Ureter (tissue), 1 donor: Measurements from ENCODE around the gene FURIN. TPM values are rescaled to one million over a fixed set of nuclear protein-coding genes. Genes with fewer than 3 reads are reported as not detected.
"Not testable (repeated sequence)": the region's sequence is repeated elsewhere in the genome, so short reads cannot be mapped to it uniquely, and the experiment has no call there.

Experiments used
- DNase-seq: peaks from one replicate; pipeline ENCODE4 v3.0.0-alpha.2; 2020; ENCODE audit warnings: low spot score
- total RNA-seq: library from RNA; stranded (reverse); gene quantifications from one replicate; pipeline ENCODE4 v1.2.4, GENCODE V29; 2023
- donor health status: DM: yes; HTN: yes; CAD: no.

FURIN gene
- total RNA-seq, 1 donor from 2014 or later, result 41.3 TPM

DNA sequence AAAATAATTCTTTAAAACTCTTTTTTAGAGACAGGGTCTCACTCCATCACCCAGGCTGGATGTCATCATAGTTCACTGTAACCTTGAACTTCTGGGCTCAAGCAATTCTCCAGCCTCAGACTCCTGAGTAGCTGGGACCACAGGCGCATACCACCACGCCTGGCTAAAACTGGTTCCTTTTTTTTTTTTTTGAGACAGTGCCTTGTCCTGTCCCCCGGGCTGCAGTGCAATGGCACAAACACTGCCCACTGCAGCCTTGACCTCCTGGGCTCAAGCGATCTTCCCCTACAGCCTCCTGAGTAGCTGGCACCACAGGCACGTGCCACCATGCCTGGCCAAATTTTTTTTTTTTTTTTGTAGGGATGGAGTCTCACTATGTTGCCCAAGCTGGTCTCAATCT lies 23.7 kb upstream of the FURIN start:
- DNase-seq, result no peak

DNA sequence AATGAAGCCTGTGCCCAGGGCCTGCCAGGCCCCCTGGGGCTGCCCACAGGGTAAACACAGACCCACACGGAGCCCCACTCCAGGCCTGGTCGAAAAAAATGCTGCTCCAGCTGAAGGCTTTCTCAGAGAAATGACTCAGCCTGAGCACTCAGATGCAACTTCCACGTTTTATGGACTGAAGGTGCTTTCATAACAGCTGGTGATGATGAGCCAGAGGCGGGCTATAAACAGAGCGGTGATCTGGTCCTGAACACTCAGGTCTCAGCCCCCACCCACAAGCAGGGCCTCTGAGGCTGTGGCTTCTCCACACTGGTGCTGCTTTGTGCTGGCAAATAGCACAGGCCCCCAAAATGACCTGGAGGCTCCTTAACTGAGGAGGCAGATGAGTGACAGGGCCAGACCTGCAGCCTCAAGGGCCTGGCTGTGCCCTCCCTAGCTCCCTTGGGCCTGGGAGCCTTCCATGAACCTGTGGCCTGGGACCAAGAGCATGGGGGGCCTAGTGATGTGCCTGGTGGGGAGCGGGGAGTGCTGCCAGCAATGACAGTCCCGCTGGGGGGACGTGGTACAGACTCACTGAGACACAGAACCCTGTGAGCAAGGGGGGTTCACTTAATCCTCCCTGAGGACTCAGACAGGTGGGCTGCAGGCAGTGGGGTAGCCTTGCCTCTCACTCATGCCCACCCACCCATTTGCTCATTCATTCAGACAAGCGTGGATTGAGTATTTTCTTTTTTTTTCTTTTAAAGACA lies 23.0 kb upstream of the FURIN start:
- no peak for DNase-seq

DNA sequence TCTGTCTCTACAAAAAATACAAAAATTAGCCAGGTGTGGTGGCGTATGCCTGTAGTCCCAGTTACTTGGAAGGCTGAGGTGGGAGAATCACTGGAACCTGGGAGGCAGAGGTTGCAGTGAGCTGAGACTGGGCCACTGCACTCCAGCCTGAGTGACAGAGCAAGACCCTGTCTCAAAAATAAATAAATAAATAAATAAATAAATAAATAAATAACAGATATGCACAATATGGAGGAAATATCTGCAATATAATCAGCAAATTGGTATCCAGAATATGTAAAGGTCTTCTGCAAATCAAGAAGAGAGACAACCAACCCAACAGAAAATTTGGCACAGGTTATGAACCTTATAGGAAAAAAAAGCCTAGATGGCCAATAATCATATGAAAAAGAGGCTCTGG lies 19.0 kb upstream of the FURIN start:
- DNase-seq, result not testable (repeated sequence)

DNA sequence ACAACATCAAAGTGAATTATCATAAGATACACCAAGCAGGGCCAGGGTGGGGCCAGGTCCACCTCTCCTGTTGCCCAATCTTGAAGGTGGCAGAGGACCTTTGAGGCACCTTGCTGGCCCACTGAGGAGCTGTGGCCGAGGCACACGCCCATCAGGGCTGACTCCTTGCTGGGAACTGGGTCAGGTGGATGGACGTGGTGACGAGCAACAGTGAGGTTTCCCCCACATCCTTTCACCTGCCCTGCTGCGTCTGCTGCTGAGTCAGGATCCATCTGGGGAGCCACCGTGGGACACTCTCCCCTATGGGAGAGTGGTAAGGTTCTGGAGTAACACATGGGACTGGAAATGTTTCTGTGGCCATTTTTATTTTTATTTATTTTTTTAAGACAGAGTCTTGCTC lies 17.3 kb upstream of the FURIN start:
- no peak for DNase-seq

DNA sequence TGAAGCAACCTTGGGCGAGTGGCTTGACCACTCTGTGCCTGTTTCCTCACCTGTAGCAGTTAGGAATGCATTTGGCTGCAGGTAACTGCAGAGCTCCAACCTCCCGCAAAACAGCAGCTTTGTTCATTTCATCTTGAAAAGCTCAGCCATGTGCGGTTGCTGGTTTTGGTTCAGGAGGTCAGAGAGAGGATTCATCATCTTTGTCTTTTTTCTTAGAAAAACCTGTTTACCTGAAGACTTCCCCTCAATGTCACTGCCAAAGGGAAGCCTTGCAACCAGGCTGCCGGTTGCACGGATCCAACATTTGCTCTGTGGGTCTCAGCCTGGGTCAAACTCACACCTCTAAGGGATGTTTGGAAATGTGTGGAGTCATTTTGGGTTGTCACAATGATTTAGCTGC lies 16.4 kb upstream of the FURIN start:
- DNase-seq, result no peak

DNA sequence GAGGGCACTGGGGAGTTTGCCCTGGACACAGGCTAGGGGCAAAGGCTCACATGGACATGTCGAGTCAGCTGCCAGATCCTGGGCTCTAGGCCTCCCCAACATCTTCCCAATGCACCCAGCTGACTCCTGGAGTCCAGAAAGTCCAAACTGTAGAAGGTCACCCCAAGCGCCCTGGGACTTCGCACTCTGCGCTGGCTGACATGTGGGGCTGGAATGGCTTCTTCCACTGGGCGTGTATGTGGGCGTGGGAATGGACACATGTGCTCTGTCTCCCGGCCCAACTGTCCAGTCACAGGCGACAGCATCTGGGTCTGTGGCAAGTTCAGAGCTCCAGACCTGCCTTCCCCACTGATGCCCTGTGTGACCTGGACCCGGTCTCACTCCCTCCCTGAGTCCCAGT lies 13.2 kb upstream of the FURIN start:
- no peak for DNase-seq

DNA sequence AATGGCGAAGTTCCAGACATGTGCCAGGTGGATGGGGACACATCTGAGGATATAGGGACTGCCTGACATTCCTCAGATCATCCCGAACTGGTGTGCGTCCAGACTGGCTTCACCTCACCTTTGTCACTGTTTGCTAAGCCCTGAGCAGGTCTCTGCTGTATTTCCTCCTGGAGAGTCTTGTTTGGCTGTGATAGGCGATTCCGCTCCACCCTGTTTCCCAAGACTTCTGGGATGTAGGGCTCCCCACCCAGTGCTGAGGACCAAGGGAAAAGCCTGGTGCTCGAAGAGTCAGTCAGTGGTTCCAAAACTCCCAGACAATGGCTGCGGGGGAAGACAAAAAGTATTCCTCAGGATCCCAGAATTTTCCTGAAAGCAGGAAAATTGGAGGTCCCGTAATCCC lies 11.1 kb upstream of the FURIN start:
- DNase-seq, result no peak

DNA sequence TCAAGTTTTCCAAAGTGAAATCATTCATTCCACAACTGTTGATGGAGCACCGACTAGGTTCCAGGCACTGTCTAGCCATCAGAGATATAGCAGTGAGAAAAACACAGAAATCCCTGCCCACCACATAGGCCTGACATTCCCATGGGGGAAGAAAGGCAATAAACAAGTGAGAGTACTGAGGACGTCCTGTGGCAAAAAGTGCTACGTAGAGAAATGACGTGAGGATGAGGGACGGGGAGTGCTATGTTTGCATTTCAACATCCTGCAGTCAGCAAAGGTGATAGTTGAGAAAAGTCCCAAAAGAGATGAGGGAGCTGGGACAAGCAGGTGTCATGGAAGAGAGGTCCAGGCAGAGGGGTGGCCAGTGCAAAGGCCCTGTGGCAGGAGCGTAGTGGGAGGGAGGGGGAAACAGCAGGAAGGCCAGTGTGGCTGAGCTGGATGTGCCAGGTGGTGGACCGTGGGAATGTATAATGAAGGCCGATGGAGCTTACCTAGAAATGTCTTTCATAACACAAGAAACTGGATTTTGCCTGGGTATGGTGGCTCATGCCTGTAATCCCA lies 10.4 kb upstream of the FURIN start:
- DNase-seq, result no peak

DNA sequence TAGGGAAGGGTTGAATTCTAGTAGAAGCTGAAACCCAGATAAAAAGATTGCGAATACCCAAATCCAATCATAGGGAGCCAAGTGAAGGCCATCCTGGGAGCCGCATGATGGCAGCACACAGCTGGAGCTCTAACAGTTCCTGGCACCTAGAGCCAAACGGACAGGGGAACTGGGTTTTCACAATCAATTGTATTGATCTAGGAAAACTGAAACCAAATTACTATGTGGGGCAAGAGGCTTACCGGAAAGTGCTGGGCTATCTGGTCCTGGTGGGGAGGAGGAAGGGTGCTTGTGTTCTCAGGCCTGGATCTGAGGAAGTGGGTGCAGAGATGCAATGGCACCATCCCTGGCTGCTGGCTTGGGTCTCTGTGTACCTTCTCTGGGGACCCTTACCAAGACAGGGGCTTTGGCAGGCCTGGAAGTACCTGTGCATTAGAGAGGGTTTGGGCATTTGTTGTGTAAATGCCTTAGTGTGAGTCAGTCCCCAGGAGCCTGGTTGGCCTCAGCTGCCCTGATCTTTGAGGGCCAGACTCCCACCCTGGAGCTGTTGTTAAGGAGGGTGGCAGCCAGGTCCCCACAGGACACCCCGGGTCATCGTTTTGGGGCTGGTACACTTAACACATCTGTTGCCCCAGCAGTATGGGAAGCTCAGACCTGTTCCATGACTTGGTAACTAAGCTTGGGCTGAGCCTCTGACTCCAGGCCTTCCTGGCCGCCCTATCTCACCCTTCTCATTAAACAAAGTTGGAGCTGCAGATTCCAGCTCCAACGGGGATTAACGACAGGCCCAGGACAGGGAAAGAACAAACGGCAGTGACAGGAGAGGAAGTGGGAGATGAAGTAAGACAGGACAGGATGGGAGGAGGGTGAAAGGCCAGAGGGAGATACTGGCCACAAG lies 8.9 kb upstream of the FURIN start:
- no peak for DNase-seq

DNA sequence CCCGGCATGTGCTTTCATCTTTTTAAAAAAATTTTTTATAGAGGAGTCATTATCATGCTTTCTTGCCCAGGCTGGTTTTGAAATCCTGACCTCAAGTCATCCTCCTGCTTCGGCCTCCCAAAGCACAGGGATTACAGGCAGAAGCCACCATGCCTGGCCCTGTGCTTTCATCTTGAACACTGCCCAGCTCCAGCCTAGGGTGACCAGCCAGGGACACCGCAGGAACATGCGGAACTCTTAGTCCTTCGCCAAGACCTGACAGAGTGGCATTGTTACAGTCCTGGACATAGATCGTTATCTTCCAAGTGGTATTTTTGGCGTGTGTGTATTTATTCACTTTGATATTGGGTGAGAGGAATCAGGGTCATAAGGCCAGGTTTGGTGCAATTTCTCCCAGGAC lies 7.9 kb upstream of the FURIN start:
- DNase-seq, result no peak

DNA sequence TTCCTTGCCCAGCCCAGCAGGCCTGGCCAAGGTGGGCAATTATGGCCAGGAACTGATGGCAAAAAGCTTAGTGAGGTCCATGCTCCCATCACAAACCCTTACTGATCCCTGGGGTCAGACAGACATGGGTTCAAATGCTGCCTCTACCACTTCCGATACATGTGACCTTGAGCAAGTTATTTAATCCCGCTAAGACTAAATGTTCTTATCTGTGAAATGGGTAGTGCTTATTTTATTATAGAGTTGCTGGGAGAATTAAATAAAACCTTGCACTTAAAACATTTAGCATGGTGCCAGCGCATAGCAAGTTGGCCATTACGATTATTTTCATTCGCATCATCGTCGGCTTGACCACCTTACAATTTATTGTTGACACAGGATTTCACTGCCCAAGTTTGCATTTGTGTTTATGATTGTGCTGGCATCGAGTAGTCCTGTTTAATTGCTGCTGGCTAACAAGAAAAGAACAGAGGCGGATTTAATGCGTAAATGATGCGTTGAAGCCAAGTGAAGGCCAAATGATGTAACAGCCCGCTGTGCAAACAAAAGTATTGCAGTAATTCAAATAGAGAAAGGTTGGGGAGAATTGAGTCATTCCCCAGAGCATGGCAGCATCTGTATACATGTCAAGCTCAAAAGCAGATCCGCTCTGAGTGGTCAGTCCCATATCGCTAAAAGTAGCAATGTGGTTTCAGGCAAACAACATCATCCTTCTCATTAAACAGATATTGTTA lies 7.3 kb upstream of the FURIN start:
- no peak for DNase-seq

DNA sequence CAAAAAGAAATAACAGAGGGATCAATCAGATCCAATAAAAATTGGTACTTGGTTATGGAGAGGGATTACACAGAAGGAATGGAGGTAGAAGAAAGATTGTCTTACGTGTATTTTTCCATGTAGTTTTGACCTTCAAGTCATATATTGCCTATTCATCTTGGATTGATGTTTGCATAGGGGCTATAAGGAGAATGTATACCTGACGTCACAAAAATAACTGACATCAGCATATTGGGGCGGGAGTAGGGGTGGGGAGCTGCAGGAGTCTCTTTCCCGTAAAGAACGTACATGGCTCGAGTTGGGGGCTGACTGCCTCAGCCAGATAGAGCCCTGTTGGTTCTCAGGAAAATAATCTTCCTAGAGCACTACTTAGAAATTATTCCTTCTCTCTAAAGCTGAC lies 5.9 kb upstream of the FURIN start:
- DNase-seq, result no peak

DNA sequence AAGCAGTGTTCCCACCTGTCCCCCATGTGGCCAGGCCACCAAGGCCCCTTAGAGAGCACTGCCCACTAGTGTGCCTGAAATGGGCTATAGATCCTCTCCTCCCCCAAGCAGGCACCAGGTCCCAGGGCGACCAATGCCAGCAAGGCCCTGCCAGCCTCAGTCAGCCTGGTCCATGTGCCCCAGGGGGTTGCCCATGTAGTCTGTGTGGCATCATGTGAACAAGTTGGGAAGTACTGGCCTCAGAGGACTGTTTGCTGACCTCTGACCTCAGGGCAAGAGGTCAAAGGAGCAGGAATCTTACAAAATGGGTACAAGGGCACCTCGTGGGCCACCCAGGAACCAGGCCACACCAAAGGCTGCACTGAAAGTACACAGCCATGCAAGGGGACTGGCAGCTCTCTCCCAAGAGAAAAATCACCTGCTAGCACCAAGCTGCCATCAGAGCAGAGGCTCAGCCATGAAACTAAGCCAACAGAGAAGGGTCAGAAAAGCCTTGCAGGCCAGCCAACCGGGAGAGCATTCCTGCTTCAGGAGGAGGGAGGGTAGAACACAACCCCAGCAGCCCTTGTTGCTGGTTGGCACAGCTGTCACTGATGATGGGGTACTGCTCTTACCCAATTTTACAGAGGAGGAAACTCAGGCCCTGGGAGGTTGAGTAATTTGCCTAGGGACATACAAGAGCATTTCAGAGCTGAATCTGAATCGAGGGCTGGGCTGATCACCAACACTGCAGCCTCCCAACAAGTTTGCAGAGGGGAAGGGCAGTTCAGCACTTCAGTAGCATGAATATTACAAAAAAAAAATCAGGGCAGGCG lies 5.2 kb upstream of the FURIN start:
- no peak for DNase-seq

DNA sequence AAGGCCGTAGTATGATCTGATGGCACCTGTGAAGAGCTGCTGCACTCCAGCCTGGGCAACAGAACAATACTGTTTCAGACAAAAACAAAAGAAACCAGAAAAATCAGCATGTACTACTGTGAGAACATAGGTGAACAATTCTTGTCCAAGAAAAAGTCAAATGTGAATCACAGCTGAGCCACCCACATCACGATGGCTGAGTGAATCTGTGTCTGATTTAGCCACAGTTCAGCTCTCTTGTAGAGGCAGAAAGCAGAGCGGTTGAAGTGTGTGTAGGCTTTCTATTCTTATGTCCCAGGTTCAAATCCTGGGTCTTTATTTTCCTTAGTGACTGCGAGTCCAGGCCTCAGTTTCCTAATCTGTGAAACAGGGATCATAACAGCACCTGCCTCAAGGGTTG lies 4.4 kb upstream of the FURIN start:
- DNase-seq, result no peak

DNA sequence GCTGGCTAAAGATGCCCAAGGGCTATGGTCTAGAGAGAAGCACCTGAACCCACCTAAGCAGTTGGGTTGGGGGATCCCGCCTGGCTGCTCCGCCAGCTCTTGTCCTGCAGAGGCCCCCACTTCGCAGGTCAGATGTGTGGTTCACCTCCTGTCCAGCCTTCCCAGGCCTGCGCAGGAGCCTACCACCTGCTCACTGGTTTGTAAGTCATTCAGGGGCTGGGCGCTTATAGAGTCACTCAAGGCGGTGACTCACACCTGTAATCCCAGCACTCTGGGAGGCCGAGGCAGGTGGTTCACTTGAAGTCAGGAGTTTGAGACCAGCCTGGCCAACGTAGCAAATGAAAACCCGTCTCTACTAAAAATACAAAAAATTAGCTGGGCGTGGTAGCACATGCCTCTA lies 3.9 kb upstream of the FURIN start:
- DNase-seq, result no peak

DNA sequence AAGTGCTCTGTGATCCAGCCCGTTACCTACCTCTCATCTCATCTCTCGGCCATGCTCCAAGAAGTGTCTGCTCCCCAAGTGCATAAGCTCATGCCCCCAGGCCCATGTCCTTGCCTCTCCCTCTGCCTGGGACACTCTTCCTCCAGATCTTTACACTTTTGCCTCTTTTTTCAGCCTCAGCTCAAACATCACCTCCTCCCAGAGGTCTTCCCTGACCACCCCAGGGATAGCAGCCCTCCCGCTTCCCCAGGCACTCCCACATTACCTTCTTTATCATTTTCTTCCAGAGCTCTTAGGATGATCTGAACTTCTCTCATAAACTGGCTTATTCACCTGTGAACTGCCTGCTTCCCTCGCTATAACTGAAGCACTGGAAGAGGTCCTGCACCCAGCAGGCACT lies 2.7 kb upstream of the FURIN start:
- DNase-seq, result no peak

DNA sequence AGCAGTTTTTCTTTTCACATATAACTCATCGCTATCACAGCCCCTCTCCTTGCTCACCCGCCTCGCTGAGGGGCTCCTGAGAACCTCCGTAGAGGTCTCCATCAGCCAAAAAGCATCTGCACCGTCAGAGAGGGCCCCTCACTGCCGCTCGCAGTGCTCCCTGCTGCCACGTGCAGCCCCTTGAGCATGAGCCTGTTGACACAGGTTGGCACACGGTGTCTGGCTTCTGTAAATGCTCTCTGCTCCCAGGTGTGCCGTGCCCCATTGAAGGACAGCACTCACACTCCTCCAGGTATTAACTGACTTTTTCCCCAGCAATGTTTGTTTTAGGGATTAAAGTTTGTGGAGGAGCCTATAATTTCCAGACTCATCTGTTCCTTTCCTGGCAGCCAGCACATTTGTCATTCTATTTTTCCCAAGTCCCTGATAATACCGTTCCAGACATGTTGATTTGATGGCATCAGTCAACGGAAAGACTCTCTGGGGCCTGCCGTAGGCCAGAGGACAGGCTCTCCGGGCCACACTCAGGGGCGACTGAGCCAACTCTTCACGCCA lies 2.1 kb upstream of the FURIN start:
- DNase-seq, result no peak

DNA sequence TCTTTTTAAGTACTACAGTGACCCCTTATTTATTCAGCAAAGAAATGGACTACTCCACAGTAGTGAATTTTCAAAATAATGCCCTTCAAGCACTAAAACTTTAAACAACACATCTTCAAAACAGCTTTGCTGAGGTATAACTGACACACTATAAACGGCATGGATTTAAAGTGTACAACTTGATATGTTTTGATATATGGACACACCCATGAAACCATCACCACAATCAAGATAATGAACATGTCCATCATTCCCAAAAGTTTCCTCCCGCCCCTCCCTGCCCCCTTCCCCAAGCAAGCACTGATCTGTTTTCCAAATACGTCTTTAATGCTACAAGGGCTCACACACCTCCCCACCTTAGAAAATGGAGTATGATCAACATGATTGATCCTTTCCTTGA lies 1.6 kb upstream of the FURIN start:
- no peak for DNase-seq

DNA sequence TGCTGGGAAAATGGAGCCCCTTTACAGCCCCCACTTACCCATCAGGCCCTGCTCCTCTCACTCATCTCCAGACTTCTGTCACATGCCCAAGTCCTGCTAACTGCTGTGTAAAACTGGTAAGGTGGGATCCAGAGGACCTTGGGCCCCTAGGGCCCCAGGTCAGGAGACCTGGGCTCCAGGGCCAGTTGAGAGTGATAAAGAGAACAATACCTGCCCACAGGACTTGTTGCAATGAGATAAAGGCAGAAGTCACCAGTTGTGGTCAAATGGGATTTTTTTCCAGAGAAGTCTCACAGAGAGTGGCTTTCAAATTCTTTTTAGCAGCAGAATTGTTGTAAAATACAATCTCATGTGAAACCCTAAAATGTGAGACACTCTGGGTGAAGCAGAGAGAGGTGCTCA lies 753 bp downstream of the FURIN start:
- DNase-seq, result no peak

DNA sequence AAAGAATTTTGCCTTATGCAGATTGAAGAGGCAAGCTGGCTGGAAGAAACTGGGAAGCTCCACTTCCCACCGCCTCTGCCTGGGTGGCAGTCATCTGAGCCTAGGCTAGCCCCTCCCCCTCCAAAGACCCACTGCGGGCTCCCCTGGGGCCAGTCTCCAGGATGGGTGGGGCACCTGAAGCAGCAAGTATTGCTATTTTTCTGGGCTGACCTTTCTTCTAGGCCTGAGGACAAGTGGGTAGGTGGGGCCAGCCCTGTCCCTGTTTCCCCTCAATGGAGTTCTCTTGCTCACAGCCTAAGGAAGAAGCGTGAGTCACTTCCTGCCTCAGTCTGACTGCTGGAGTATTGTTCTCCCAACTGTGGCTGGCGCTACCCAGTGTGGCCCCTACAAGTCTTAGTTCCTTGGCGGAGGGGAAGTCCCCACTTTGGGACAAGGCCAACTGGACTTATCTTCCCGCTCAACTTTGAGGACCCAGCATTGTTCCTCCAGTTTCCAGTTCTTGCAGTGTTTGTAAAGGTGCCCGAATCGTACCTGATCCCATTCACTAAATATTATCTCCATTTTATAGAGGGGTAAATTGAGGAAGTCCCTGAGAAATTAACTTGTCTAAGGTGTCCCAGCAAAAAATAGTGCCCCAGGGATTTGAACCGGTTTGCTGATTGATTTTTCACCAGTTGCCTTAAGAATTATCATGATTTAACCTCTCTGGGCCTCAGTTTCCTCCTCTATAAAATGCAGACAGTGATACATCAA lies 1.4 kb downstream of the FURIN start:
- DNase-seq, result no peak
